ENCODE results near the gene ATP10B. TPM values are rescaled to one million over a fixed set of nuclear protein-coding genes. Genes with fewer than 3 reads are reported as not detected.

Gene ATP10B
- total and polyA plus RNA-seq, 10 of the 15 experiments (the other 5 are each of a cell fraction or from before 2014, with no cell fraction given) = not detected

- SMC1A ChIA-PET (ENCODE audit: uncharacterized antibody, unreplicated experiment) = interaction anchor here (1.1 kb wide), 1 partner anchor 31 kb away, joined by 4 read pairs; no protein-coding TSS in a partner anchor
- RAD21 ChIA-PET (ENCODE audit: unreplicated experiment) = no interaction called here
- intact Hi-C loops (cut with micrococcal nuclease; ENCODE audit: unreplicated experiment) (no loop called here), in situ Hi-C loops (cut with MboI) (no loop called here)
- no TSS peak for BruUV-seq (replicated peaks)
- POLR2A ChIA-PET = no interaction called here
- DNase-seq (ENCODE audit: low read depth, low spot score) = no peak
- no peak overlapping the region for H3K27ac ChIP-seq (ENCODE audit: control insufficient read depth, insufficient read depth)
- no peak overlapping the region for H2AFZ ChIP-seq (ENCODE audit: control insufficient read depth, low read depth, low read length)
- no peak for FAIRE-seq
- CTCF ChIA-PET = interaction anchor here (0.8 to 1.4 kb wide), 3 partner anchors 9 to 182 kb away, joined by 3 to 4 read pairs (median 3); no protein-coding TSS in a partner anchor
- WGBS (ENCODE audit: insufficient coverage, insufficient replicate concordance, low lambda C conversion rate, missing lambda C conversion rate) = 38% methylated on average over 3 of the region's 3 CpGs
- no peaks in the 10 kb centered on the region for H3K4me1 ChIP-seq (ENCODE audit: control insufficient read depth, insufficient read depth, low read length)
- no peaks in the 10 kb centered on the region; a peak in 1 of 4 replicates for H3K27me3 ChIP-seq (replicated peaks in 1 of 2; ENCODE audit: control insufficient read depth in 2 of 2, insufficient read depth in 2 of 2, low read length in 1 of 2)
- no peaks in the 10 kb centered on the region for H3K36me3 ChIP-seq (ENCODE audit: control insufficient read depth in 2 of 2, insufficient read depth in 2 of 2, low read length in 1 of 2)
- ATAC-seq = no peak
- no peak overlapping the region for H3K4me3 ChIP-seq
- H4K20me1 ChIP-seq (ENCODE audit: control insufficient read depth, insufficient read depth) = no peaks in the 10 kb centered on the region
- no peak overlapping the region for H3K9ac ChIP-seq (ENCODE audit: control insufficient read depth, insufficient read depth, low read length)
- no peaks in the 10 kb centered on the region for H3K9me3 ChIP-seq (replicated peaks; ENCODE audit: control insufficient read depth, insufficient read depth, low read length)
- no peak overlapping the region for H3K4me2 ChIP-seq (ENCODE audit: control insufficient read depth, insufficient read depth)
- H3K79me2 ChIP-seq (ENCODE audit: control insufficient read depth, insufficient read depth, low read length) = no peaks in the 10 kb centered on the region
- TF ChIP-seq BCLAF1 (IDR thresholded peaks at IDR 0.05) (no peak), POU2F2 (IDR thresholded peaks at IDR 0.05; ENCODE audit: borderline replicate concordance, low read depth, low read length) (no peak), ATF2 (IDR thresholded peaks at IDR 0.05; ENCODE audit: low read length) (no peak), RUNX3 (IDR thresholded peaks at IDR 0.05; ENCODE audit: low read length) (no peak), RB1 (IDR thresholded peaks at IDR 0.05; ENCODE audit: borderline replicate concordance) (no peak), IKZF1 (conservative IDR thresholded peaks at IDR 0.05) (no peak), POLR2AphosphoS2 (IDR thresholded peaks at IDR 0.05; ENCODE audit: low read depth, low read length) (no peak), FOXK2 (IDR thresholded peaks at IDR 0.05) (no peak), NRF1 (conservative IDR thresholded peaks at IDR 0.05; ENCODE audit: low read depth, low read length) (no peak), SMAD1 (IDR thresholded peaks at IDR 0.05; ENCODE audit: low read depth, partially characterized antibody) (no peak), ZBTB40 (IDR thresholded peaks at IDR 0.05; ENCODE audit: borderline replicate concordance) (no peak), BRCA1 (IDR thresholded peaks at IDR 0.05; ENCODE audit: low read depth, low read length) (no peak), MYB (IDR thresholded peaks at IDR 0.05; ENCODE audit: borderline replicate concordance, low read depth, low read length) (no peak), EED (IDR thresholded peaks at IDR 0.05; ENCODE audit: low read depth) (no peak), PBX3 (IDR thresholded peaks at IDR 0.05; ENCODE audit: insufficient replicate concordance, low read depth, low read length) (no peak)
Observed at GRCh38 chr5:160770718-160771117, 81.3 kb downstream of the ATP10B start.

Measured in GM12878 (cell line).